Fibroblast of villous mesenchyme (primary cell): ENCODE measurements around the gene GALNT16. TPM values are rescaled to one million over a fixed set of nuclear protein-coding genes. Genes with fewer than 3 reads are reported as not detected.
A peak's percentile ranks its signal among the peaks of the same experiment; 100 is the strongest.

Experiments used
- DNase-seq: peaks from one replicate; pipeline ENCODE4 v3.0.0-alpha.2; 2010; ENCODE audit warnings: low read depth
- H3K4me3 ChIP-seq: 2 replicates; pipeline ENCODE4 v1.5.1; 2011; ENCODE audit warnings: low read depth, mild to moderate bottlenecking, low read length
- CTCF ChIP-seq: IDR thresholded peaks from 2 replicates; pipeline ENCODE4 v1.5.1; 2012; ENCODE audit warnings: low read depth, mild to moderate bottlenecking, low read length; ENCODE audit not compliant: insufficient read depth
- total RNA-seq: library from RNA; depleted of rRNA; stranded (reverse); fragments of >200 nt; gene quantifications from 2 replicates; pipeline ENCODE4 v1.2.3, GENCODE V29; 2012

Gene GALNT16
- total RNA-seq, 1 donor: under 0.01 TPM

- H3K4me3 ChIP-seq: no peak overlapping the region
- no peak for DNase-seq
- no peak for TF ChIP-seq CTCF
These were observed 22.5 kb downstream of the GALNT16 start for GRCh38 chr14:69282448-69282847.

GRCh38 chr14:69284170-69284569 is 24.2 kb downstream of the GALNT16 start:
- no peak for TF ChIP-seq CTCF
- DNase-seq: no peak
- no peak overlapping the region for H3K4me3 ChIP-seq

- no peak for DNase-seq
- H3K4me3 ChIP-seq: no peak overlapping the region
- TF ChIP-seq CTCF: no peak
These were observed 25.8 kb downstream of the GALNT16 start for GRCh38 chr14:69285661-69286255.

- no peak for TF ChIP-seq CTCF
- no peak overlapping the region for H3K4me3 ChIP-seq
- peak; percentile 3 for DNase-seq
These were observed 27.4 kb downstream of the GALNT16 start for GRCh38 chr14:69287098-69288010.

GRCh38 chr14:69288011-69288771 is 28.2 kb downstream of the GALNT16 start:
- H3K4me3 ChIP-seq: no peak overlapping the region
- peak; percentile 53 for TF ChIP-seq CTCF
- peak; percentile 70 for DNase-seq

GRCh38 chr14:69288956-69289705 is 29.2 kb downstream of the GALNT16 start:
- no peak for TF ChIP-seq CTCF
- no peak overlapping the region for H3K4me3 ChIP-seq
- no peak for DNase-seq
